Neural progenitor cell (in vitro differentiated cells): Measurements from ENCODE around the gene KRTCAP2.

Experiments
- CTCF ChIP-seq: fragments of 200-600 bp; sonication (generic); IDR thresholded peaks from 2 replicates; pipeline ENCODE4 v1.5.1; 2017; ENCODE audit warnings: antibody characterized with exemption, mild to moderate bottlenecking
- EZH2 ChIP-seq: fragments of 200-600 bp; sonication (generic); IDR thresholded peaks from 2 replicates; pipeline ENCODE4 v1.6.1; 2017; ENCODE audit warnings: antibody characterized with exemption, mild to moderate bottlenecking, moderate library complexity
- EZH2phosphoT487 ChIP-seq: fragments of 200-600 bp; sonication (generic); IDR thresholded peaks from 2 replicates; pipeline ENCODE4 v1.6.1; 2017; ENCODE audit warnings: antibody characterized with exemption

DNA sequence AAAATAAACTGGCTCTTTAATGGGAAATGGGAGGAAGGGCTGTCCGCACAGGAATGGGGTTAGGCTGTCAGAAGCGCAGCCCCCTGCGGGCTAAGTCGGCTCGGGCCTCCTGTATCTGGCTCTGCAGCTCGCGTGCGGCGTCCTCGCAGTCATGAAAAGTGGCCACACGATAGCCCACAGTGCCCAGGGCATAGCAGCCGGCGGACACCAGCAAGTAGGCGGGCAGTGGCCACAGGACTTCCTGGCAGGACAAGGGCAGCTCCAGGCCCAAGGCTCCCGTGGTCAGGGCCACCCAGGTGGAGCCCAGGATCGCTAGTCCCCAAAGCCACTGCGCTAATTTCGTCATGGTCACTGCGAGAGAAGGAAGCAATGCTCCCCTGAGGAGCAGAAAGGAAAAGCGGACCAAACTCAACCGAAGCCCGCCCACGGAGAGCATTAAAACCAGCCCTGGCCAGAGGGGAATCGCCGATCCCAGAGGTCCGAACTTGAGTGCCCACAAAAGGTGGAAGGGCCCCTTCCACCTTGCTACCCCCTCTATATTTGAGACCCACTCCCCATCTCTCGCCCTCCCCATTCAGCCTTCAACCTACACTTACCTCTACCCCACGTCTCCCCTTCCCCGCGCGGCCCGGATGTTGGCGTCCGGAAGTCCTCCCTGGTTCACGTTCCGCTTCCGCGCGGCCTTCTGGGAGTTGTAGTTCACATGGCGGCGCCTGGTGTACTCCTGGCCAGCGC, 33.0 kb downstream of the KRTCAP2 start, which contains the start of gene DPM3:
- TF ChIP-seq CTCF (no peak), EZH2phosphoT487 (no peak), EZH2 (no peak)
